Esophagus (tissue), 2 donors: ENCODE measurements around the gene ATP8B1. TPM values are rescaled to one million over a fixed set of nuclear protein-coding genes. Genes with fewer than 3 reads are reported as not detected.

Experiments
- H3K27ac ChIP-seq, 2 donors: one replicate each; pipeline ENCODE4 v1.5.1; 2013; ENCODE audit warnings: low read depth in 2 of 2, mild to moderate bottlenecking in 2 of 2, inconsistent platforms in 1 of 2, low read length in 1 of 2, moderate library complexity in 1 of 2
- H3K27me3 ChIP-seq, 2 donors: one replicate each; pipeline ENCODE4 v1.6.1; 2013; ENCODE audit warnings: low read length in 2 of 2, control low read depth in 1 of 2, mild to moderate bottlenecking in 1 of 2; ENCODE audit not compliant: insufficient read depth in 2 of 2, control insufficient read depth in 1 of 2
- H3K36me3 ChIP-seq, 2 donors: one replicate each; pipeline ENCODE4 v1.6.1; 2013; ENCODE audit warnings: low read length in 1 of 2; ENCODE audit not compliant: control insufficient read depth in 2 of 2, insufficient read depth in 2 of 2
- H3K4me1 ChIP-seq, 2 donors: one replicate each; pipeline ENCODE4 v1.6.1; 2013; ENCODE audit warnings: low read length in 1 of 2; ENCODE audit not compliant: control insufficient read depth in 2 of 2, insufficient read depth in 2 of 2
- H3K4me3 ChIP-seq, 2 donors: one replicate each; pipeline ENCODE4 v1.5.1; 2013; ENCODE audit warnings: low read length in 2 of 2, mild to moderate bottlenecking in 2 of 2, low read depth in 1 of 2, moderate library complexity in 1 of 2
- H3K9me3 ChIP-seq, 2 donors: one replicate each; pipeline ENCODE4 v1.6.1; 2013; ENCODE audit warnings: mild to moderate bottlenecking in 2 of 2, low read depth in 1 of 2, low read length in 1 of 2, moderate library complexity in 1 of 2; ENCODE audit not compliant: control insufficient read depth in 2 of 2, insufficient read depth in 1 of 2
- WGBS, 2 donors: extraction: QIAGEN DNeasy Blood & Tissue Kit; methylation state at CpG; one replicate each; pipeline ENCODE4 v1.1.7; 2013; 5-methylcytosine and 5-hydroxymethylcytosine counted together
- polyA plus RNA-seq, 2 donors: library from polyadenylated mRNA; stranded (reverse); fragments of 200-250 nt; gene quantifications; one replicate each; pipeline ENCODE4 v1.2.3, GENCODE V29; 2013
- donor health status: healthy with polysubstance abuse.
- donor health status: Bipolar disorder and iron deficiency.

The ATP8B1 gene
- polyA plus RNA-seq, 2 donors = 8.0 to 12.9 TPM

- peaks cover 0 to 4% of the 10 kb centered on the region in 2 donors for H3K36me3 ChIP-seq
- no peak overlapping the region for H3K27ac ChIP-seq
- H3K27me3 ChIP-seq = no peaks in the 10 kb centered on the region
- 92% methylated on average over 13 of the region's 13 CpGs for WGBS, 2 donors
- no peak overlapping the region for H3K4me3 ChIP-seq
- H3K9me3 ChIP-seq = no peaks in the 10 kb centered on the region
- no peaks in the 10 kb centered on the region for H3K4me1 ChIP-seq
Measured at GRCh38 chr18:57759650-57760049, 43.5 kb downstream of the ATP8B1 start.

- Histone ChIP-seq H3K27ac (no peak overlapping the region), H3K9me3 (no peaks in the 10 kb centered on the region)
- 76 to 83% methylated on average over 7 of the region's 7 CpGs for WGBS, 2 donors
Measured at GRCh38 chr18:57755473-57756067, 47.5 kb downstream of the ATP8B1 start.

GRCh38 chr18:57754577-57755338, 48.4 kb downstream of the ATP8B1 start:
- no peak overlapping the region for H3K4me3 ChIP-seq
- no peaks in the 10 kb centered on the region for H3K9me3 ChIP-seq
- H3K36me3 ChIP-seq = no peaks in the 10 kb centered on the region
- H3K4me1 ChIP-seq = no peaks in the 10 kb centered on the region
- no peaks in the 10 kb centered on the region for H3K27me3 ChIP-seq
- no peak overlapping the region for H3K27ac ChIP-seq
- WGBS, 2 donors = 66 to 91% methylated on average over 5 of the region's 5 CpGs

More at GRCh38 chr18:57755473-57756067, 47.5 kb downstream of the ATP8B1 start:
- Histone ChIP-seq H3K4me3 (no peak overlapping the region), H3K36me3 (no peaks in the 10 kb centered on the region), H3K4me1 (no peaks in the 10 kb centered on the region), H3K27me3 (no peaks in the 10 kb centered on the region)

GRCh38 chr18:57753063-57753462, 50.1 kb downstream of the ATP8B1 start:
- no peaks in the 10 kb centered on the region for H3K9me3 ChIP-seq
- H3K36me3 ChIP-seq = no peaks in the 10 kb centered on the region
- no peaks in the 10 kb centered on the region for H3K4me1 ChIP-seq
- H3K4me3 ChIP-seq = no peak overlapping the region
- H3K27me3 ChIP-seq = no peaks in the 10 kb centered on the region
- H3K27ac ChIP-seq = no peak overlapping the region
- 24 to 79% methylated on average over 1 of the region's 1 CpG for WGBS, 2 donors

- 57 to 67% methylated on average over 2 of the region's 2 CpGs for WGBS, 2 donors
Measured at GRCh38 chr18:57749604-57749970, 53.5 kb downstream of the ATP8B1 start.

GRCh38 chr18:57748770-57749603, 54.1 kb downstream of the ATP8B1 start:
- 78 to 79% methylated on average over 1 of the region's 1 CpG for WGBS, 2 donors
- Histone ChIP-seq H3K27ac (peak overlapping the region in 1 of 2 donors; percentile 61), H3K9me3 (no peaks in the 10 kb centered on the region), H3K36me3 (no peaks in the 10 kb centered on the region), H3K27me3 (no peaks in the 10 kb centered on the region), H3K4me3 (no peak overlapping the region), H3K4me1 (no peaks in the 10 kb centered on the region)

More at GRCh38 chr18:57749604-57749970, 53.5 kb downstream of the ATP8B1 start:
- Histone ChIP-seq H3K27me3 (no peaks in the 10 kb centered on the region), H3K4me1 (no peaks in the 10 kb centered on the region), H3K27ac (peak overlapping the region in 1 of 2 donors; percentile 61), H3K9me3 (no peaks in the 10 kb centered on the region), H3K36me3 (no peaks in the 10 kb centered on the region), H3K4me3 (no peak overlapping the region)

- Histone ChIP-seq H3K4me1 (peaks cover 0 to 5% of the 10 kb centered on the region in 2 donors), H3K9me3 (no peaks in the 10 kb centered on the region), H3K27me3 (no peaks in the 10 kb centered on the region), H3K36me3 (no peaks in the 10 kb centered on the region), H3K4me3 (no peak overlapping the region), H3K27ac (peak overlapping the region; percentile 36 to 41)
- 54 to 58% methylated on average over 5 of the region's 5 CpGs for WGBS, 2 donors
Measured at GRCh38 chr18:57747809-57748680, 55.1 kb downstream of the ATP8B1 start.

- 25 to 34% methylated on average over 5 of the region's 5 CpGs for WGBS, 2 donors
- peak overlapping the region; percentile 8 to 22 for H3K27ac ChIP-seq
Measured at GRCh38 chr18:57744211-57744694, 58.9 kb downstream of the ATP8B1 start.

GRCh38 chr18:57743008-57743407, 60.1 kb downstream of the ATP8B1 start:
- H3K27ac ChIP-seq = no peak overlapping the region
- no peaks in the 10 kb centered on the region for H3K36me3 ChIP-seq
- WGBS, 2 donors = 56 to 62% methylated on average over 3 of the region's 3 CpGs
- peaks cover 0 to 4% of the 10 kb centered on the region in 2 donors for H3K9me3 ChIP-seq
- no peak overlapping the region for H3K4me3 ChIP-seq
- peaks cover 2 to 7% of the 10 kb centered on the region in 2 donors for H3K4me1 ChIP-seq
- no peaks in the 10 kb centered on the region for H3K27me3 ChIP-seq

More at GRCh38 chr18:57744211-57744694, 58.9 kb downstream of the ATP8B1 start:
- Histone ChIP-seq H3K4me1 (peaks cover 2 to 5% of the 10 kb centered on the region in 2 donors), H3K27me3 (no peaks in the 10 kb centered on the region), H3K4me3 (no peak overlapping the region), H3K36me3 (no peaks in the 10 kb centered on the region), H3K9me3 (peaks cover 0 to 4% of the 10 kb centered on the region in 2 donors)
